ENCODE results near the gene AATK.

DNA sequence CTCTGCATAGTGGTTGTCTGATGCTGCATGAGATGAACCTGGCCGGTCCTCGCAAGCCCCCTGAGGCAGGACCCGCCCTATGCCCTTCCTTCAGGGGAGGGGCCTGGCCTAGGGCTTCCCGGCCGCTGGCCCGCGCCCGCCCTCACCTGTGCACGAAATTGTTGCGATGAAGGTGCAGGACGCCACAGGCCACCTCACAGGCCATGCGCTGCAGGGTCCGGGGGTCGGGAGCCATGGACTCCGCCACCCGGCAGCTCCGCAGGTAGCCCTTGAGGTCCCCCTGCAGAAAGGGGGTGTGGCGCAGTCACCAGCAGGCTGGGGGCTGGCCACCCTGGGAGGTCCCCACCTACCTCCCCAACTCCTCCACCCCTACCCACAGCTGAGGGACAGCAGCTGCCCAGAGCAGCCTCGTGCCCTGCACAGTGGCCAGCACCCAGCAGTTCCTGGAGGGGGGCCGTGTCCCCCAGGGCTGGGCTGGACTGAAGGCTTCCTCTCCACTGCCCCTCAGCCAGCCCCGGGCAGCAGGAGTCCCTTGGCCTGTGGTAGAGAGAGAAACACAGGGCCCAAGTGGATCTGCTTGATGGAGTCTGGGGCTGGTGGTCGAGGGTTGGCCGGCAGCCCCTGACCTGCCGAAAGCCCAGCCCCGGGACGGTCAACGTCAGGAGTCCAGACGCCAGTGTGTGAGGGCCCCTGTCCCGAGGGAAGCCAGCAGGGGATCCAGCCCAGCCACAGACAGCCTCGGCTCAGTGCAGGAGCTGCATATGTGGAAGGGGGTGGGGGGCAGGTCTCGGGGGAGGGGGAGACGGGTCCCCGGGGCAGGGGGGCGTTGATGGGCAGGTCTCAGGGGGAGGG, 39.5 kb downstream of the AATK start:
- TF ChIP-seq POLR2A (IDR thresholded peaks at IDR 0.05; ENCODE audit: low read depth, low read length): no peak
- TF ChIP-seq, protein P1, sequence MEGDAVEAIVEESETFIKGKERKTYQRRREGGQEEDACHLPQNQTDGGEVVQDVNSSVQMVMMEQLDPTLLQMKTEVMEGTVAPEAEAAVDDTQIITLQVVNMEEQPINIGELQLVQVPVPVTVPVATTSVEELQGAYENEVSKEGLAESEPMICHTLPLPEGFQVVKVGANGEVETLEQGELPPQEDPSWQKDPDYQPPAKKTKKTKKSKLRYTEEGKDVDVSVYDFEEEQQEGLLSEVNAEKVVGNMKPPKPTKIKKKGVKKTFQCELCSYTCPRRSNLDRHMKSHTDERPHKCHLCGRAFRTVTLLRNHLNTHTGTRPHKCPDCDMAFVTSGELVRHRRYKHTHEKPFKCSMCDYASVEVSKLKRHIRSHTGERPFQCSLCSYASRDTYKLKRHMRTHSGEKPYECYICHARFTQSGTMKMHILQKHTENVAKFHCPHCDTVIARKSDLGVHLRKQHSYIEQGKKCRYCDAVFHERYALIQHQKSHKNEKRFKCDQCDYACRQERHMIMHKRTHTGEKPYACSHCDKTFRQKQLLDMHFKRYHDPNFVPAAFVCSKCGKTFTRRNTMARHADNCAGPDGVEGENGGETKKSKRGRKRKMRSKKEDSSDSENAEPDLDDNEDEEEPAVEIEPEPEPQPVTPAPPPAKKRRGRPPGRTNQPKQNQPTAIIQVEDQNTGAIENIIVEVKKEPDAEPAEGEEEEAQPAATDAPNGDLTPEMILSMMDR (IDR thresholded peaks at IDR 0.05 in 2 of 3, conservative IDR thresholded peaks at IDR 0.05 in 1 of 3; ENCODE audit: control insufficient read depth in 2 of 3, extremely low read depth in 1 of 3, insufficient read depth in 1 of 3, low read depth in 3 of 3, low read length in 3 of 3): no peak
- TF ChIP-seq, protein P2, sequence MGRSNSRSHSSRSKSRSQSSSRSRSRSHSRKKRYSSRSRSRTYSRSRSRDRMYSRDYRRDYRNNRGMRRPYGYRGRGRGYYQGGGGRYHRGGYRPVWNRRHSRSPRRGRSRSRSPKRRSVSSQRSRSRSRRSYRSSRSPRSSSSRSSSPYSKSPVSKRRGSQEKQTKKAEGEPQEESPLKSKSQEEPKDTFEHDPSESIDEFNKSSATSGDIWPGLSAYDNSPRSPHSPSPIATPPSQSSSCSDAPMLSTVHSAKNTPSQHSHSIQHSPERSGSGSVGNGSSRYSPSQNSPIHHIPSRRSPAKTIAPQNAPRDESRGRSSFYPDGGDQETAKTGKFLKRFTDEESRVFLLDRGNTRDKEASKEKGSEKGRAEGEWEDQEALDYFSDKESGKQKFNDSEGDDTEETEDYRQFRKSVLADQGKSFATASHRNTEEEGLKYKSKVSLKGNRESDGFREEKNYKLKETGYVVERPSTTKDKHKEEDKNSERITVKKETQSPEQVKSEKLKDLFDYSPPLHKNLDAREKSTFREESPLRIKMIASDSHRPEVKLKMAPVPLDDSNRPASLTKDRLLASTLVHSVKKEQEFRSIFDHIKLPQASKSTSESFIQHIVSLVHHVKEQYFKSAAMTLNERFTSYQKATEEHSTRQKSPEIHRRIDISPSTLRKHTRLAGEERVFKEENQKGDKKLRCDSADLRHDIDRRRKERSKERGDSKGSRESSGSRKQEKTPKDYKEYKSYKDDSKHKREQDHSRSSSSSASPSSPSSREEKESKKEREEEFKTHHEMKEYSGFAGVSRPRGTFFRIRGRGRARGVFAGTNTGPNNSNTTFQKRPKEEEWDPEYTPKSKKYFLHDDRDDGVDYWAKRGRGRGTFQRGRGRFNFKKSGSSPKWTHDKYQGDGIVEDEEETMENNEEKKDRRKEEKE (IDR thresholded peaks at IDR 0.05): no peak
- TF ChIP-seq, protein P3, sequence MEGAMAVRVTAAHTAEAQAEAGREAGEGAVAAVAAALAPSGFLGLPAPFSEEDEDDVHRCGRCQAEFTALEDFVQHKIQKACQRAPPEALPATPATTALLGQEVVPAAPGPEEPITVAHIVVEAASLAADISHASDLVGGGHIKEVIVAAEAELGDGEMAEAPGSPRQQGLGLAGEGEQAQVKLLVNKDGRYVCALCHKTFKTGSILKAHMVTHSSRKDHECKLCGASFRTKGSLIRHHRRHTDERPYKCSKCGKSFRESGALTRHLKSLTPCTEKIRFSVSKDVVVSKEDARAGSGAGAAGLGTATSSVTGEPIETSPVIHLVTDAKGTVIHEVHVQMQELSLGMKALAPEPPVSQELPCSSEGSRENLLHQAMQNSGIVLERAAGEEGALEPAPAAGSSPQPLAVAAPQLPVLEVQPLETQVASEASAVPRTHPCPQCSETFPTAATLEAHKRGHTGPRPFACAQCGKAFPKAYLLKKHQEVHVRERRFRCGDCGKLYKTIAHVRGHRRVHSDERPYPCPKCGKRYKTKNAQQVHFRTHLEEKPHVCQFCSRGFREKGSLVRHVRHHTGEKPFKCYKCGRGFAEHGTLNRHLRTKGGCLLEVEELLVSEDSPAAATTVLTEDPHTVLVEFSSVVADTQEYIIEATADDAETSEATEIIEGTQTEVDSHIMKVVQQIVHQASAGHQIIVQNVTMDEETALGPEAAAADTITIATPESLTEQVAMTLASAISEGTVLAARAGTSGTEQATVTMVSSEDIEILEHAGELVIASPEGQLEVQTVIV (IDR thresholded peaks at IDR 0.05; ENCODE audit: borderline replicate concordance, partially characterized antibody): no peak
- TF ChIP-seq POU2F2 (IDR thresholded peaks at IDR 0.05; ENCODE audit: borderline replicate concordance, low read depth, low read length): no peak
- no peak for TF ChIP-seq ESRRA (IDR thresholded peaks at IDR 0.05; ENCODE audit: low read length)

Measured in GM12878 (cell line).